Subcutaneous adipose tissue (tissue), 4 donors: ENCODE results near the gene OOEP. TPM values are rescaled to one million over a fixed set of nuclear protein-coding genes. Genes with fewer than 3 reads are reported as not detected.

Source experiments
- CTCF ChIP-seq: fragments of 450-650 bp; IDR thresholded peaks from one replicate; pipeline ENCODE4 v1.5.1; 2016; ENCODE audit warnings: low read depth, mild to moderate bottlenecking, control low read depth, antibody characterized with exemption, moderate library complexity
- total RNA-seq, 4 donors: library from RNA; depleted of rRNA; stranded (reverse); fragments of >200 nt; gene quantifications; one replicate each; pipeline ENCODE4 v1.1.0, GENCODE V29; 2016

The OOEP gene
- total RNA-seq, 4 donors from 2014 or later, result not detected

GRCh38 chr6:73393278-73393677 is 23.6 kb upstream of the OOEP start:
- no peak for TF ChIP-seq CTCF

- TF ChIP-seq CTCF, result no peak
These were observed 22.0 kb upstream of the OOEP start for GRCh38 chr6:73391675-73392074.

- no peak for TF ChIP-seq CTCF
These were observed 20.2 kb upstream of the OOEP start for GRCh38 chr6:73389854-73390253.

GRCh38 chr6:73388800-73389512 is 19.3 kb upstream of the OOEP start:
- TF ChIP-seq CTCF, result no peak

- TF ChIP-seq CTCF, result no peak
These were observed 18.7 kb upstream of the OOEP start for GRCh38 chr6:73388433-73388799.

GRCh38 chr6:73382462-73383113 is 12.9 kb upstream of the OOEP start:
- no peak for TF ChIP-seq CTCF

GRCh38 chr6:73377225-73377624 is 7.5 kb upstream of the OOEP start:
- no peak for TF ChIP-seq CTCF
